ENCODE measurements around the gene NRG4.
A peak's percentile ranks its signal among the peaks of the same experiment; 100 is the strongest.
"Not testable (repeated sequence)": the region's sequence is repeated elsewhere in the genome, so short reads cannot be mapped to it uniquely, and the experiment has no call there.

The NRG4 gene

GRCh38 chr15:75918135-75918534 lies 94.1 kb downstream of the NRG4 start:
- Histone ChIP-seq H3K4me2 (ENCODE audit: low read length) (no peak overlapping the region), H3K4me3 (ENCODE audit: low read depth, low read length, poor library complexity, severe bottlenecking) (no peak overlapping the region), H3K9me3 (ENCODE audit: low read length) (no peaks in the 10 kb centered on the region), H2AFZ (ENCODE audit: low read length) (no peak overlapping the region), H3K4me1 (ENCODE audit: insufficient read depth, low read length, severe bottlenecking) (no peaks in the 10 kb centered on the region), H3K27ac (ENCODE audit: low read depth, low read length, poor library complexity, severe bottlenecking) (no peak overlapping the region), H3K79me2 (ENCODE audit: insufficient read depth, low read length) (peaks cover 6% of the 10 kb centered on the region; the same call in 1 of the 2 replicates), H3K9ac (ENCODE audit: low read length) (no peak overlapping the region), H3K27me3 (ENCODE audit: insufficient read depth, low read length) (no peaks in the 10 kb centered on the region), H3K36me3 (ENCODE audit: insufficient read depth, low read length) (peaks cover 70% of the 10 kb centered on the region), H4K20me1 (ENCODE audit: insufficient read depth, low read length) (no peaks in the 10 kb centered on the region), H3F3A (ENCODE audit: insufficient read depth, low read length) (no peaks in the 10 kb centered on the region), H3K9me2 (ENCODE audit: low read depth, low read length) (no peaks in the 10 kb centered on the region)
- TF ChIP-seq CTCF (IDR thresholded peaks at IDR 0.05; ENCODE audit: low read length) (no peak), EZH2 (IDR thresholded peaks at IDR 0.05; ENCODE audit: borderline replicate concordance, low read length) (no peak)

GRCh38 chr15:75916978-75917377 lies 95.2 kb downstream of the NRG4 start:
- Histone ChIP-seq H3K27ac (ENCODE audit: low read depth, low read length, poor library complexity, severe bottlenecking) (no peak overlapping the region), H3F3A (ENCODE audit: insufficient read depth, low read length) (no peaks in the 10 kb centered on the region), H3K79me2 (ENCODE audit: insufficient read depth, low read length) (peaks cover 6% of the 10 kb centered on the region; the same call in 1 of the 2 replicates), H3K4me2 (ENCODE audit: low read length) (no peak overlapping the region), H2AFZ (ENCODE audit: low read length) (no peak overlapping the region), H3K9me3 (ENCODE audit: low read length) (no peaks in the 10 kb centered on the region), H3K4me1 (ENCODE audit: insufficient read depth, low read length, severe bottlenecking) (no peaks in the 10 kb centered on the region), H3K27me3 (ENCODE audit: insufficient read depth, low read length) (no peaks in the 10 kb centered on the region), H3K4me3 (ENCODE audit: low read depth, low read length, poor library complexity, severe bottlenecking) (no peak overlapping the region), H4K20me1 (ENCODE audit: insufficient read depth, low read length) (no peaks in the 10 kb centered on the region), H3K9me2 (ENCODE audit: low read depth, low read length) (no peaks in the 10 kb centered on the region), H3K9ac (ENCODE audit: low read length) (no peak overlapping the region), H3K36me3 (ENCODE audit: insufficient read depth, low read length) (peaks cover 75% of the 10 kb centered on the region)
- TF ChIP-seq EZH2 (IDR thresholded peaks at IDR 0.05; ENCODE audit: borderline replicate concordance, low read length) (no peak), CTCF (IDR thresholded peaks at IDR 0.05; ENCODE audit: low read length) (no peak)

GRCh38 chr15:75910355-75910754 lies 101.9 kb downstream of the NRG4 start:
- H3K79me2 ChIP-seq (ENCODE audit: insufficient read depth, low read length): peaks cover 50% of the 10 kb centered on the region

GRCh38 chr15:75905231-75905630 lies 107.0 kb downstream of the NRG4 start:
- peaks cover 48% of the 10 kb centered on the region for H3K79me2 ChIP-seq (ENCODE audit: insufficient read depth, low read length)
- H3K9me2 ChIP-seq (ENCODE audit: low read depth, low read length): no peaks in the 10 kb centered on the region
- no peaks in the 10 kb centered on the region for H3F3A ChIP-seq (ENCODE audit: insufficient read depth, low read length)
- peak overlapping the region; percentile 85 for H3K4me3 ChIP-seq (ENCODE audit: low read depth, low read length, poor library complexity, severe bottlenecking)
- H3K4me1 ChIP-seq (ENCODE audit: insufficient read depth, low read length, severe bottlenecking): peaks cover 22% of the 10 kb centered on the region
- peaks cover 44% of the 10 kb centered on the region for H3K36me3 ChIP-seq (ENCODE audit: insufficient read depth, low read length)
- H3K9ac ChIP-seq (ENCODE audit: low read length): no peak overlapping the region
- H3K9me3 ChIP-seq (ENCODE audit: low read length): no peaks in the 10 kb centered on the region; the same call in 1 of the 2 replicates
- H3K4me2 ChIP-seq (ENCODE audit: low read length): peak overlapping the region; percentile 89; the same call in 1 of the 2 replicates
- no peaks in the 10 kb centered on the region for H4K20me1 ChIP-seq (ENCODE audit: insufficient read depth, low read length)
- H3K27me3 ChIP-seq (ENCODE audit: insufficient read depth, low read length): no peaks in the 10 kb centered on the region
- TF ChIP-seq EZH2 (IDR thresholded peaks at IDR 0.05; ENCODE audit: borderline replicate concordance, low read length) (no peak), CTCF (IDR thresholded peaks at IDR 0.05; ENCODE audit: low read length) (no peak)
- no peak overlapping the region for H2AFZ ChIP-seq (ENCODE audit: low read length)
- H3K27ac ChIP-seq (ENCODE audit: low read depth, low read length, poor library complexity, severe bottlenecking): no peak overlapping the region

More at GRCh38 chr15:75910355-75910754, 101.9 kb downstream of the NRG4 start:
- not testable (repeated sequence) for H4K20me1 ChIP-seq (ENCODE audit: insufficient read depth, low read length); H3K27me3 ChIP-seq (ENCODE audit: insufficient read depth, low read length); H3K27ac ChIP-seq (ENCODE audit: low read depth, low read length, poor library complexity, severe bottlenecking); H3K4me1 ChIP-seq (ENCODE audit: insufficient read depth, low read length, severe bottlenecking); H3K9me2 ChIP-seq (ENCODE audit: low read depth, low read length); H3K9ac ChIP-seq (ENCODE audit: low read length); H3K4me2 ChIP-seq (ENCODE audit: low read length); H3K9me3 ChIP-seq (ENCODE audit: low read length); H2AFZ ChIP-seq (ENCODE audit: low read length); H3K4me3 ChIP-seq (ENCODE audit: low read depth, low read length, poor library complexity, severe bottlenecking); H3F3A ChIP-seq (ENCODE audit: insufficient read depth, low read length)
- H3K36me3 ChIP-seq (ENCODE audit: insufficient read depth, low read length): peaks cover 88% of the 10 kb centered on the region

All from OCI-LY1 (cell line).